GM19455 (cell line): ENCODE data around the gene ADNP2.

ENCODE experiments used
- ATAC-seq: cut with Tn5 transposase; IDR thresholded peaks from one replicate; pipeline ENCODE4 v1.9.1; 2021; ENCODE audit not compliant: unreplicated experiment

The ADNP2 gene

GRCh38 chr18:80106482-80107051 is 2.5 kb upstream of the ADNP2 start:
- no peak for ATAC-seq

GRCh38 chr18:80107426-80107825 is 1.6 kb upstream of the ADNP2 start:
- no peak for ATAC-seq

- no peak for ATAC-seq
Measured at GRCh38 chr18:80108121-80108536, 933 bp upstream of the ADNP2 start.

GRCh38 chr18:80109676-80110078 is 615 bp downstream of the ADNP2 start:
- peak; percentile 34 for ATAC-seq

- ATAC-seq: no peak
Measured at GRCh38 chr18:80112624-80113248, 3.7 kb downstream of the ADNP2 start.

GRCh38 chr18:80115035-80115434 is 6.0 kb downstream of the ADNP2 start:
- ATAC-seq: no peak

GRCh38 chr18:80119111-80119510 is 10.0 kb downstream of the ADNP2 start:
- ATAC-seq: no peak

- ATAC-seq: no peak
Measured at GRCh38 chr18:80120932-80121331, 11.9 kb downstream of the ADNP2 start.

- ATAC-seq: no peak
Measured at GRCh38 chr18:80124131-80124530, 15.1 kb downstream of the ADNP2 start.

- ATAC-seq: no peak
Measured at GRCh38 chr18:80126797-80127196, 17.7 kb downstream of the ADNP2 start.

GRCh38 chr18:80127635-80128034 is 18.6 kb downstream of the ADNP2 start:
- ATAC-seq: no peak

GRCh38 chr18:80129672-80130367 is 20.8 kb downstream of the ADNP2 start:
- ATAC-seq: no peak

- ATAC-seq: no peak
Measured at GRCh38 chr18:80130555-80130954, 21.5 kb downstream of the ADNP2 start.

GRCh38 chr18:80132180-80132812 is 23.2 kb downstream of the ADNP2 start:
- no peak for ATAC-seq

- no peak for ATAC-seq
Measured at GRCh38 chr18:80133124-80133523, 24.1 kb downstream of the ADNP2 start.

GRCh38 chr18:80135136-80135535 is 26.1 kb downstream of the ADNP2 start:
- ATAC-seq: no peak

- no peak for ATAC-seq
Measured at GRCh38 chr18:80136679-80137078, 27.6 kb downstream of the ADNP2 start.

GRCh38 chr18:80137137-80137536 is 28.1 kb downstream of the ADNP2 start:
- no peak for ATAC-seq

- no peak for ATAC-seq
Measured at GRCh38 chr18:80137976-80138375, 28.9 kb downstream of the ADNP2 start.

- ATAC-seq: no peak
Measured at GRCh38 chr18:80140455-80140985, 31.5 kb downstream of the ADNP2 start.

- ATAC-seq: no peak
Measured at GRCh38 chr18:80143881-80144280, 34.8 kb downstream of the ADNP2 start.
